Ovary (tissue), 9 donors: Measurements from ENCODE around the gene OPCML. TPM values are rescaled to one million over a fixed set of nuclear protein-coding genes. Genes with fewer than 3 reads are reported as not detected.

Experiments
- DNase-seq, 5 donors: peaks; one replicate each; pipeline ENCODE4 v3.0.0-alpha.2; 2019 to 2020
- H3K27ac ChIP-seq, 2 donors: fragments of 200-600 bp; one replicate each; pipeline versions ENCODE4 v1.5.1 to v1.8.0; 2019 to 2022
- H3K27me3 ChIP-seq: fragments of 200-600 bp; one replicate; pipeline ENCODE4 v1.8.0; 2022
- H3K36me3 ChIP-seq: fragments of 200-600 bp; sonication (generic); one replicate; pipeline ENCODE4 v1.5.1; 2019
- H3K4me1 ChIP-seq: one replicate; pipeline ENCODE4 v1.8.1; 2013; ENCODE audit warnings: mild to moderate bottlenecking, moderate library complexity; ENCODE audit not compliant: insufficient read depth
- H3K4me3 ChIP-seq: fragments of 200-600 bp; sonication (generic); one replicate; pipeline ENCODE4 v1.5.1; 2017
- H3K9me3 ChIP-seq, 2 donors: fragments of 200-600 bp in 1 of 2; sonication (generic) in 1 of 2; one replicate each; pipeline versions ENCODE4 v1.5.1 to v1.8.1; 2013 to 2019; ENCODE audit warnings: mild to moderate bottlenecking in 1 of 2, moderate library complexity in 1 of 2
- CTCF ChIP-seq, 3 donors: fragments of 450-650 bp in 2 of 3; fragments of 200-600 bp in 1 of 3; IDR thresholded peaks; one replicate each; pipeline versions ENCODE4 v1.5.1 to v1.8.0; 2016 to 2022; ENCODE audit warnings: antibody characterized with exemption in 3 of 3, mild to moderate bottlenecking in 1 of 3
- EP300 ChIP-seq: sonication (generic); formaldehyde crosslinking; IDR thresholded peaks from one replicate; pipeline ENCODE4 v1.6.1; 2017; ENCODE audit warnings: antibody characterized with exemption
- POLR2A ChIP-seq: fragments of 450-650 bp; IDR thresholded peaks from one replicate; pipeline ENCODE4 v1.6.1; 2017; ENCODE audit warnings: antibody characterized with exemption, mild to moderate bottlenecking, moderate library complexity
- WGBS, 3 donors: extraction: QIAGEN DNeasy Blood & Tissue Kit in 1 of 3; methylation state at CpG; one replicate each; pipeline versions ENCODE4 v1.1.5 to v1.1.7; 2013 to 2017; 5-methylcytosine and 5-hydroxymethylcytosine counted together
- intact Hi-C, 4 donors: fragments of 100-400 bp; cut with DNase I; formaldehyde crosslinking; loops; one replicate each; pipeline versions ENCODE4 v1.11.0 to v1.15.1; 2022 to 2023
- polyA plus RNA-seq, 2 donors: library from polyadenylated mRNA; stranded (reverse); fragments of 200-250 nt in 1 of 2; fragments of 350-450 nt in 1 of 2; fragmentation: Illumina TruSeq in 1 of 2; extraction: RNeasy Lipid Tissue Mini Kit (QIAGEN cat#74804) in 1 of 2; gene quantifications; one replicate each; pipeline ENCODE4 v1.2.3, GENCODE V29; 2013 to 2014
- total RNA-seq, 7 donors: library from RNA; depleted of rRNA in 2 of 7; stranded (reverse); fragments of >200 nt in 2 of 7; fragmentation: NEBNext Ultra II Directional in 3 of 7; extraction: Animal tissue kit (Norgen Biotek cat#: 25700) in 3 of 7; gene quantifications; one replicate each; pipeline versions ENCODE4 v1.1.0 to v1.2.4, GENCODE V29; 2016 to 2023
- donor health status: DM: no; HTN: no; CAD: no; lungs with moderate emphysema.
- donor health status: DM: no; HTN: no; CAD: no.
- donor health status: Bipolar disorder and iron deficiency.
- donor health status: DM: yes; HTN: yes; CAD: no.
- donor health status: DM: no; HTN: no; CAD: no.
- donor health status: DM: yes; HTN: yes; CAD: no.

OPCML gene
- total and polyA plus RNA-seq, 9 donors = under 0.01 to 2.8 (median 0.32) TPM; not detected in 2

- no peak overlapping the region for H3K27ac ChIP-seq
- H3K4me1 ChIP-seq = no peaks in the 10 kb centered on the region
- 53 to 57% (median 56%) methylated on average over 4 of the region's 4 CpGs for WGBS, 3 donors
- H3K4me3 ChIP-seq = no peak overlapping the region
- intact Hi-C loops = no loop called here
- H3K9me3 ChIP-seq = no peaks in the 10 kb centered on the region
- DNase-seq = no peak
- no peak for TF ChIP-seq CTCF (IDR thresholded peaks at IDR 0.05)
- no peaks in the 10 kb centered on the region for H3K36me3 ChIP-seq
- no peaks in the 10 kb centered on the region for H3K27me3 ChIP-seq
Measured at GRCh38 chr11:133104009-133104744, 428.1 kb downstream of the OPCML start.

- Histone ChIP-seq H3K27ac (no peak overlapping the region), H3K4me1 (no peaks in the 10 kb centered on the region), H3K36me3 (no peaks in the 10 kb centered on the region), H3K27me3 (no peaks in the 10 kb centered on the region), H3K9me3 (no peaks in the 10 kb centered on the region), H3K4me3 (no peak overlapping the region)
- intact Hi-C loops = no loop called here
- TF ChIP-seq POLR2A (no peak), EP300 (no peak), CTCF (IDR thresholded peaks at IDR 0.05) (no peak)
- 79 to 88% (median 82%) methylated on average over 5 of the region's 5 CpGs for WGBS, 3 donors
- no peak for DNase-seq
Measured at GRCh38 chr11:133096981-133097380, 435.3 kb downstream of the OPCML start.

- Histone ChIP-seq H3K9me3 (no peaks in the 10 kb centered on the region), H3K27ac (no peak overlapping the region), H3K4me3 (no peak overlapping the region), H3K4me1 (no peaks in the 10 kb centered on the region), H3K27me3 (no peaks in the 10 kb centered on the region), H3K36me3 (no peaks in the 10 kb centered on the region)
- intact Hi-C loops = no loop called here
- DNase-seq = no peak
- no peak for TF ChIP-seq EP300
- no peak for TF ChIP-seq POLR2A
- no peak for TF ChIP-seq CTCF (IDR thresholded peaks at IDR 0.05)
- 66 to 75% (median 73%) methylated on average over 5 of the region's 5 CpGs for WGBS, 3 donors
Measured at GRCh38 chr11:133086518-133086917, 445.8 kb downstream of the OPCML start.

GRCh38 chr11:133082841-133083488 lies 449.3 kb downstream of the OPCML start:
- no peaks in the 10 kb centered on the region for H3K4me1 ChIP-seq
- TF ChIP-seq CTCF (IDR thresholded peaks at IDR 0.05) (no peak), EP300 (no peak), POLR2A (no peak)
- H3K27me3 ChIP-seq = no peaks in the 10 kb centered on the region
- no peaks in the 10 kb centered on the region for H3K9me3 ChIP-seq
- intact Hi-C loops = no loop called here
- 1 to 4% (median 2%) methylated on average over 50 to 71 of the region's 71 CpGs for WGBS, 3 donors
- peak overlapping the region; percentile 7 for H3K4me3 ChIP-seq
- H3K36me3 ChIP-seq = no peaks in the 10 kb centered on the region
- no peak overlapping the region for H3K27ac ChIP-seq
- peak in 1 of 5 donors; percentile 45 for DNase-seq
